ENCODE measurements around the gene NMT1.

Gene NMT1

GRCh38 chr17:45119964-45120363 lies 58.8 kb downstream of the NMT1 start:
- DNase-seq: no peak
- no peaks in the 10 kb centered on the region for H3F3A ChIP-seq (ENCODE audit: insufficient read depth, low read length)
- no peak overlapping the region for H3K4me3 ChIP-seq (ENCODE audit: low read length)
- no peaks in the 10 kb centered on the region for H3K36me3 ChIP-seq (replicated peaks; ENCODE audit: insufficient read depth, low read length)
- H3K79me2 ChIP-seq (ENCODE audit: low read length): no peaks in the 10 kb centered on the region
- H3K9ac ChIP-seq (ENCODE audit: low read length): no peak overlapping the region
- no peak for TF ChIP-seq EZH2phosphoT487 (IDR thresholded peaks at IDR 0.05; ENCODE audit: low read length)
- TF ChIP-seq, protein P1, sequence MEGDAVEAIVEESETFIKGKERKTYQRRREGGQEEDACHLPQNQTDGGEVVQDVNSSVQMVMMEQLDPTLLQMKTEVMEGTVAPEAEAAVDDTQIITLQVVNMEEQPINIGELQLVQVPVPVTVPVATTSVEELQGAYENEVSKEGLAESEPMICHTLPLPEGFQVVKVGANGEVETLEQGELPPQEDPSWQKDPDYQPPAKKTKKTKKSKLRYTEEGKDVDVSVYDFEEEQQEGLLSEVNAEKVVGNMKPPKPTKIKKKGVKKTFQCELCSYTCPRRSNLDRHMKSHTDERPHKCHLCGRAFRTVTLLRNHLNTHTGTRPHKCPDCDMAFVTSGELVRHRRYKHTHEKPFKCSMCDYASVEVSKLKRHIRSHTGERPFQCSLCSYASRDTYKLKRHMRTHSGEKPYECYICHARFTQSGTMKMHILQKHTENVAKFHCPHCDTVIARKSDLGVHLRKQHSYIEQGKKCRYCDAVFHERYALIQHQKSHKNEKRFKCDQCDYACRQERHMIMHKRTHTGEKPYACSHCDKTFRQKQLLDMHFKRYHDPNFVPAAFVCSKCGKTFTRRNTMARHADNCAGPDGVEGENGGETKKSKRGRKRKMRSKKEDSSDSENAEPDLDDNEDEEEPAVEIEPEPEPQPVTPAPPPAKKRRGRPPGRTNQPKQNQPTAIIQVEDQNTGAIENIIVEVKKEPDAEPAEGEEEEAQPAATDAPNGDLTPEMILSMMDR (IDR thresholded peaks at IDR 0.05; ENCODE audit: low read length): no peak
- TF ChIP-seq EZH2 (optimal IDR thresholded peaks at IDR 0.05; ENCODE audit: low read depth, low read length): no peak
- peaks cover 6% of the 10 kb centered on the region for H3K27me3 ChIP-seq (replicated peaks; ENCODE audit: insufficient read depth, low read length)
- no peak overlapping the region for H3K27ac ChIP-seq (ENCODE audit: low read length)
- H3K4me2 ChIP-seq (ENCODE audit: low read depth, low read length): no peak overlapping the region
- no peaks in the 10 kb centered on the region for H4K20me1 ChIP-seq (ENCODE audit: insufficient read depth, low read length)
- no peaks in the 10 kb centered on the region for H3K4me1 ChIP-seq (ENCODE audit: low read length)
- H3K9me3 ChIP-seq (replicated peaks; ENCODE audit: insufficient read depth, low read length): no peaks in the 10 kb centered on the region
- H2AFZ ChIP-seq (ENCODE audit: low read length): no peak overlapping the region
- no peaks in the 10 kb centered on the region for H3K9me2 ChIP-seq (replicated peaks; ENCODE audit: insufficient read depth, low read length)

DNA sequence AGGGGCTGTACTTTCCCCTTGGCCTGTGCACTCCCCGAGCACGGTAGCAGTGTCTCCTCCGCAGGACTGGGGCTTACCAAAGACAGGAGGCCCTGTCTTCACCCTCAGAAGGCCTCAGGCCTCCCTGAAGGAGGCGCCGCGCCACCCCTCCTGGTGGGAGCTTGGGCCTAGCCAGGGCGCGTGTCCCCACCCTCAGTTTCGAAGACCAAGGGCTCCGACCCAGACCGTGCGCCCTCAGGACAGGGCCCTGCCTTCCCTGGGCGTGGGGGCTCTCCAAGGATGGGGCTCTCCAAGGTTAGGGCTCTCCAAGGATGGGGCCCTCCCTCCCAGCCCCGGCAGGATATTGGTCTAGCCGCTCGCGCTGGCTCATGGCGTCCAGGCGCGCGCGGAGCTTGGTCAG lies 59.4 kb downstream of the NMT1 start:
- Histone ChIP-seq H3K4me1 (ENCODE audit: low read length) (no peaks in the 10 kb centered on the region), H2AFZ (ENCODE audit: low read length) (no peak overlapping the region), H3K79me2 (ENCODE audit: low read length) (no peaks in the 10 kb centered on the region), H3K4me2 (ENCODE audit: low read depth, low read length) (no peak overlapping the region), H3F3A (ENCODE audit: insufficient read depth, low read length) (no peaks in the 10 kb centered on the region), H3K9ac (ENCODE audit: low read length) (no peak overlapping the region), H3K9me3 (replicated peaks; ENCODE audit: insufficient read depth, low read length) (no peaks in the 10 kb centered on the region), H4K20me1 (ENCODE audit: insufficient read depth, low read length) (no peaks in the 10 kb centered on the region), H3K4me3 (ENCODE audit: low read length) (no peak overlapping the region), H3K27me3 (replicated peaks; ENCODE audit: insufficient read depth, low read length) (peaks cover 6% of the 10 kb centered on the region), H3K36me3 (replicated peaks; ENCODE audit: insufficient read depth, low read length) (no peaks in the 10 kb centered on the region), H3K9me2 (replicated peaks; ENCODE audit: insufficient read depth, low read length) (no peaks in the 10 kb centered on the region), H3K27ac (ENCODE audit: low read length) (no peak overlapping the region)
- DNase-seq: no peak
- TF ChIP-seq EZH2phosphoT487 (IDR thresholded peaks at IDR 0.05; ENCODE audit: low read length) (no peak), EZH2 (optimal IDR thresholded peaks at IDR 0.05; ENCODE audit: low read depth, low read length) (no peak)
- TF ChIP-seq, protein P1 (IDR thresholded peaks at IDR 0.05; ENCODE audit: low read length): no peak

DNA sequence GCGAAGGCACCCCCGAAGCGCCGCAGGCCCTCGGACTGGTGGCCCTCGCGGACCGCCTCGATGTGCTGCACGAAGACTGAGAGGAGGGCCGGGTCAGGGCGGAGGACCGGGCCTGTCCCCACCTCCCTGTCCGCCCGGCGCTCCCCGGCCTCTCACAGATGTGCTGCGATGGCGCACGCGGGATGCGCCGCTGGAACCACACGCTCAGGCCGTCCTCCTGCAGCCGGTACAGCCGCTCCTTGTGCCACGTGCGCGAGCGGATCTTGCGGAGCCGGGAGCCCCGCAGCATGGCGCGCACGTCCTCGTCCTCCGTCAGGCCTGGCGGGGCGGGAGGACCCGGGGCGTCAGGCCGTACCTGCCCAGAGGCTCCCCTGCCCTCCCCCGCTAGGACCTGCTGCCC lies 59.9 kb downstream of the NMT1 start:
- no peak overlapping the region for H3K4me3 ChIP-seq (ENCODE audit: low read length)
- TF ChIP-seq EZH2 (optimal IDR thresholded peaks at IDR 0.05; ENCODE audit: low read depth, low read length): no peak
- TF ChIP-seq EZH2phosphoT487 (IDR thresholded peaks at IDR 0.05; ENCODE audit: low read length): no peak
- TF ChIP-seq, protein P1 (IDR thresholded peaks at IDR 0.05; ENCODE audit: low read length): no peak

More for the DNA sequence above, 59.9 kb downstream of the NMT1 start:
- no peaks in the 10 kb centered on the region for H3F3A ChIP-seq (ENCODE audit: insufficient read depth, low read length)
- no peaks in the 10 kb centered on the region for H3K36me3 ChIP-seq (replicated peaks; ENCODE audit: insufficient read depth, low read length)
- H3K4me2 ChIP-seq (ENCODE audit: low read depth, low read length): no peak overlapping the region
- H3K9me2 ChIP-seq (replicated peaks; ENCODE audit: insufficient read depth, low read length): no peaks in the 10 kb centered on the region
- H3K4me1 ChIP-seq (ENCODE audit: low read length): no peaks in the 10 kb centered on the region
- H3K27ac ChIP-seq (ENCODE audit: low read length): no peak overlapping the region
- no peaks in the 10 kb centered on the region for H3K9me3 ChIP-seq (replicated peaks; ENCODE audit: insufficient read depth, low read length)
- peaks cover 6% of the 10 kb centered on the region for H3K27me3 ChIP-seq (replicated peaks; ENCODE audit: insufficient read depth, low read length)
- DNase-seq: no peak
- no peaks in the 10 kb centered on the region for H3K79me2 ChIP-seq (ENCODE audit: low read length)
- no peak overlapping the region for H3K9ac ChIP-seq (ENCODE audit: low read length)
- H2AFZ ChIP-seq (ENCODE audit: low read length): no peak overlapping the region
- H4K20me1 ChIP-seq (ENCODE audit: insufficient read depth, low read length): no peaks in the 10 kb centered on the region

Data from MM.1S (cell line).